ENCODE results near the gene KCNJ6. TPM values are rescaled to one million over a fixed set of nuclear protein-coding genes. Genes with fewer than 3 reads are reported as not detected.

Gene KCNJ6
- total RNA-seq, 1 donor from 2014 or later, result not detected

- no peaks in the 10 kb centered on the region for H3K9me3 ChIP-seq (ENCODE audit: low read depth)
- H3K27me3 Mint-ChIP-seq (ENCODE audit: insufficient read depth, low read depth), result peaks cover 2% of the 10 kb centered on the region
- H3K9ac ChIP-seq, result no peak overlapping the region
- peaks cover 2% of the 10 kb centered on the region for H3K36me3 Mint-ChIP-seq
- H3K27ac Mint-ChIP-seq, result peak overlapping the region; percentile 98
- no peak overlapping the region for H3K27ac ChIP-seq
- no peaks in the 10 kb centered on the region for H3K79me2 ChIP-seq (ENCODE audit: low read depth)
- peaks cover 20% of the 10 kb centered on the region for H3K4me1 Mint-ChIP-seq
- H3K36me3 ChIP-seq, result no peaks in the 10 kb centered on the region
- no peaks in the 10 kb centered on the region for H4K20me1 ChIP-seq (ENCODE audit: low read depth)
- H3K4me3 Mint-ChIP-seq, result peak overlapping the region; percentile 60
- peaks cover 40% of the 10 kb centered on the region for H3K9me3 Mint-ChIP-seq
- no peaks in the 10 kb centered on the region for H3K27me3 ChIP-seq
- DNase-seq (ENCODE audit: low spot score), result no peak
- H3F3A ChIP-seq (ENCODE audit: low read depth), result no peaks in the 10 kb centered on the region
- peak overlapping the region; percentile 16 for H3K4me2 ChIP-seq
- no peak overlapping the region for H3K4me3 ChIP-seq
- peaks cover 10% of the 10 kb centered on the region for H3K4me1 ChIP-seq
- H2AFZ ChIP-seq (replicated peaks), result no peak overlapping the region
- TF ChIP-seq, protein P1, sequence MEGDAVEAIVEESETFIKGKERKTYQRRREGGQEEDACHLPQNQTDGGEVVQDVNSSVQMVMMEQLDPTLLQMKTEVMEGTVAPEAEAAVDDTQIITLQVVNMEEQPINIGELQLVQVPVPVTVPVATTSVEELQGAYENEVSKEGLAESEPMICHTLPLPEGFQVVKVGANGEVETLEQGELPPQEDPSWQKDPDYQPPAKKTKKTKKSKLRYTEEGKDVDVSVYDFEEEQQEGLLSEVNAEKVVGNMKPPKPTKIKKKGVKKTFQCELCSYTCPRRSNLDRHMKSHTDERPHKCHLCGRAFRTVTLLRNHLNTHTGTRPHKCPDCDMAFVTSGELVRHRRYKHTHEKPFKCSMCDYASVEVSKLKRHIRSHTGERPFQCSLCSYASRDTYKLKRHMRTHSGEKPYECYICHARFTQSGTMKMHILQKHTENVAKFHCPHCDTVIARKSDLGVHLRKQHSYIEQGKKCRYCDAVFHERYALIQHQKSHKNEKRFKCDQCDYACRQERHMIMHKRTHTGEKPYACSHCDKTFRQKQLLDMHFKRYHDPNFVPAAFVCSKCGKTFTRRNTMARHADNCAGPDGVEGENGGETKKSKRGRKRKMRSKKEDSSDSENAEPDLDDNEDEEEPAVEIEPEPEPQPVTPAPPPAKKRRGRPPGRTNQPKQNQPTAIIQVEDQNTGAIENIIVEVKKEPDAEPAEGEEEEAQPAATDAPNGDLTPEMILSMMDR (IDR thresholded peaks at IDR 0.05), result no peak
- TF ChIP-seq EZH2phosphoT487 (IDR thresholded peaks at IDR 0.05) (no peak), EZH2 (IDR thresholded peaks at IDR 0.05) (no peak)
Measured at GRCh38 chr21:37855271-37855646, 61.0 kb downstream of the KCNJ6 start.

DNA sequence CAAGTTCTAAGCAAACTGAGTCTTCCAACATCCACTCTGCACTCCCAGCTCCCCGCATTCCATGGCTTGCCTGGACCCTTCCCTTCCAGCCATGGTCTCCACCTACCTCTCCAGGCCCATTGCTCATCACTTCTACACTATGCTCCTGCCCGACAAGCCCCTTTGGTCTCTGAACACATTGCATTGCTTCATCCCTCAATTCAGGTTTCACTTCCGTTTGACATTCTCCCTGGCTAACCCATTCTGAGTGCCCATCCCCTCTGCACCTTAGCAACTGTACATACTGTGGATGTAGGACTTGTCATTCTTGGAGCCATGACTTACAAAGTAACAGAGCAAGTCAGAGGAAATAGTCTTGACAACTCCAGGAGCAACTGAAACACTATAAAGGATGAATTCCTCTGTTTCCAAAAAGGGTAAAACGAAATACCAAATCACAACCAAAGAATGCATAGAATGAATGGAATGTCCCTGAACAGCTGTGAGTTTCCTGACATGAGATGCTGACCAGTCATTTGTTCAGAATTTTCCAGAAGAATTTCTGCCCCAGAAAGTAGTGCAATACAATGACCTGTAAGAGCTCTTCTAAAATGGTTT lies 66.7 kb downstream of the KCNJ6 start:
- H3K9me3 Mint-ChIP-seq, result peaks cover 25% of the 10 kb centered on the region
- H3K27ac Mint-ChIP-seq, result peak overlapping the region; percentile 6
- no peaks in the 10 kb centered on the region for H3K79me2 ChIP-seq (ENCODE audit: low read depth)
- H3K4me1 Mint-ChIP-seq, result peaks cover 14% of the 10 kb centered on the region
- no peaks in the 10 kb centered on the region for H3K36me3 ChIP-seq
- no peaks in the 10 kb centered on the region for H3K27me3 ChIP-seq
- H2AFZ ChIP-seq (replicated peaks), result no peak overlapping the region
- no peaks in the 10 kb centered on the region for H3K9me3 ChIP-seq (ENCODE audit: low read depth)
- H3K36me3 Mint-ChIP-seq, result peaks cover 3% of the 10 kb centered on the region
- no peak overlapping the region for H3K4me3 Mint-ChIP-seq
- H3K27me3 Mint-ChIP-seq (ENCODE audit: insufficient read depth, low read depth), result peaks cover 6% of the 10 kb centered on the region
- no peaks in the 10 kb centered on the region for H3K4me1 ChIP-seq
- no peaks in the 10 kb centered on the region for H4K20me1 ChIP-seq (ENCODE audit: low read depth)
- DNase-seq (ENCODE audit: low spot score), result no peak
- no peaks in the 10 kb centered on the region for H3F3A ChIP-seq (ENCODE audit: low read depth)
- no peak overlapping the region for H3K27ac ChIP-seq
- H3K9ac ChIP-seq, result no peak overlapping the region
- TF ChIP-seq EZH2phosphoT487 (IDR thresholded peaks at IDR 0.05), result no peak
- no peak for TF ChIP-seq EZH2 (IDR thresholded peaks at IDR 0.05)
- TF ChIP-seq, protein P1 (IDR thresholded peaks at IDR 0.05), result no peak
- no peak overlapping the region for H3K4me3 ChIP-seq
- H3K4me2 ChIP-seq, result no peak overlapping the region

DNA sequence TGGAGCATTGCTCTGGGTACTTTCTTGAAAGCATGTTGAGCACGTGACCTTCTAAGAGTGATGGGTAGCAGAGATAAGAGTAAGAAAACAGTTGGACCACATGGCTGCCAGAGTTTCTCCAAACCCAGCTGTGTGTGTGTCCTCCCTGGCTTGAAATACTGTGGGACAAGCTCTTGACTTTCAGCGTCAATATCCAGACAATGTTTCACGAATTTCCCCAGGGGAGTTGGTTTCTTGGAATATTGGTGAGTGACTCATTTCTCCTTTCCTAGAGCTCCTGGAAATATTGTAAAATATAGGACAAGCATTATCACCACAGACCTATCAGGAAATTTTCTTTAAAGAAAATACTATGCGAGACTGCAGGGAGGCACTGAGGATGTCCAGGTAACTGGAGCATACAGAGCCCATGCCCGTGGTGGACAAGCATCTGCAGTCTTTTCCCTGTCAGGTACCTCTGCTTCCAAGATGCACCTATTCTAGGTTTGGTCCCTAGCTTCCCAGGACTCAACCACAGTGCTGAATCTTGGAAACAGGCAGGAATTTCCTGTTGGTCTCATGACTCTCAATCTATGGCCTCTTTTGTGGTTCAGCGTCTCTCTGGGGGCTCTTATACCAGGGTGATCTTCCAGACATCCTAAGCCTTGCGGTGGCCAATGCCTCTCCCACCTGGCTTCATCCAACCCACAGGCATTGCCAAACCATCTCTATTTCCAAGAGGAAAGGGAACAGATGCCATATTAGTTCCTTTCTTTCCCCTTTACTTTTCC lies 67.4 kb downstream of the KCNJ6 start:
- Histone ChIP-seq H2AFZ (replicated peaks) (no peak overlapping the region), H3K4me3 (no peak overlapping the region), H3K9me3 (ENCODE audit: low read depth) (no peaks in the 10 kb centered on the region), H4K20me1 (ENCODE audit: low read depth) (no peaks in the 10 kb centered on the region), H3K36me3 (no peaks in the 10 kb centered on the region), H3K4me1 (no peaks in the 10 kb centered on the region), H3K79me2 (ENCODE audit: low read depth) (no peaks in the 10 kb centered on the region), H3K27me3 (no peaks in the 10 kb centered on the region), H3K27ac (no peak overlapping the region), H3K4me2 (no peak overlapping the region), H3K9ac (no peak overlapping the region), H3F3A (ENCODE audit: low read depth) (no peaks in the 10 kb centered on the region)
- peaks cover 6% of the 10 kb centered on the region for H3K27me3 Mint-ChIP-seq (ENCODE audit: insufficient read depth, low read depth)
- DNase-seq (ENCODE audit: low spot score), result no peak
- H3K36me3 Mint-ChIP-seq, result peaks cover 3% of the 10 kb centered on the region
- peaks cover 23% of the 10 kb centered on the region for H3K9me3 Mint-ChIP-seq
- H3K4me3 Mint-ChIP-seq, result no peak overlapping the region
- peaks cover 18% of the 10 kb centered on the region for H3K4me1 Mint-ChIP-seq
- no peak overlapping the region for H3K27ac Mint-ChIP-seq
- TF ChIP-seq EZH2phosphoT487 (IDR thresholded peaks at IDR 0.05) (no peak), EZH2 (IDR thresholded peaks at IDR 0.05) (no peak)
- TF ChIP-seq, protein P1 (IDR thresholded peaks at IDR 0.05), result no peak
